Right lobe of liver (tissue), 6 donors: ENCODE measurements around the gene ASPDH. TPM values are rescaled to one million over a fixed set of nuclear protein-coding genes. Genes with fewer than 3 reads are reported as not detected.

Source experiments
- ATAC-seq, 4 donors: fragments of 200-7000 bp; cut with Tn5 transposase; one replicate each; pipeline ENCODE4 v1.9.1; 2020; ENCODE audit warnings: mild to moderate bottlenecking in 4 of 4, moderate library complexity in 4 of 4
- DNase-seq, 3 donors: peaks; one replicate each; pipeline ENCODE4 v3.0.0-alpha.2; 2020
- H3K27ac ChIP-seq, 3 donors: fragments of 200-600 bp; one replicate each; pipeline ENCODE4 v1.8.0; 2022
- H3K27me3 ChIP-seq, 2 donors: fragments of 200-600 bp; one replicate each; pipeline ENCODE4 v1.8.0; 2022
- H3K36me3 ChIP-seq, 4 donors: fragments of 200-600 bp; sonication (generic) in 1 of 4; one replicate each; pipeline versions ENCODE4 v1.5.1 to v1.8.0; 2017 to 2022; ENCODE audit warnings: control low read depth in 1 of 4
- H3K4me1 ChIP-seq, 4 donors: fragments of 200-600 bp; sonication (generic) in 1 of 4; one replicate each; pipeline versions ENCODE4 v1.5.1 to v1.8.0; 2017 to 2022; ENCODE audit warnings: control low read depth in 1 of 4
- H3K4me3 ChIP-seq, 3 donors: fragments of 200-600 bp; one replicate each; pipeline ENCODE4 v1.8.0; 2022
- H3K9me3 ChIP-seq, 4 donors: fragments of 200-600 bp; sonication (generic) in 1 of 4; one replicate each; pipeline versions ENCODE4 v1.5.1 to v1.8.0; 2017 to 2022; ENCODE audit warnings: control low read depth in 1 of 4
- POLR2A ChIP-seq: fragments of 450-650 bp; IDR thresholded peaks from one replicate; pipeline ENCODE4 v1.6.1; 2017; ENCODE audit warnings: antibody characterized with exemption, mild to moderate bottlenecking
- WGBS: methylation state at CpG from one replicate; pipeline ENCODE4 v1.1.6; 2018; ENCODE audit warnings: low coverage, low lambda C conversion rate; ENCODE audit not compliant: insufficient coverage; ENCODE audit errors: missing lambda C conversion rate; 5-methylcytosine and 5-hydroxymethylcytosine counted together
- intact Hi-C, 2 donors: fragments of 100-400 bp; cut with DNase I; formaldehyde crosslinking; loops; one replicate each; pipeline versions ENCODE4 v1.11.2 to v1.14.1; 2022
- total RNA-seq, 6 experiments: library from RNA; depleted of rRNA in 2 of 6; stranded (reverse); fragments of >200 nt in 2 of 6; fragmentation: NEBNext Ultra II Directional in 3 of 6; extraction: Animal tissue kit (Norgen Biotek cat#: 25700) in 3 of 6; gene quantifications; one replicate each; pipeline versions ENCODE4 v1.1.0 to v1.2.4, GENCODE V29; 2016 to 2023
- TF ChIP-seq, protein P1 (sequence below), 4 donors: fragments of 200-600 bp in 3 of 4; fragments of 450-650 bp in 1 of 4; IDR thresholded peaks; one replicate each; pipeline versions ENCODE4 v1.5.1 to v1.8.0; 2016 to 2022; ENCODE audit warnings: antibody characterized with exemption in 4 of 4, mild to moderate bottlenecking in 2 of 4
- donor health status: DM: no; HTN: yes; CAD: no.
- donor health status: DM: no; HTN: no; CAD: no.
- donor health status: DM: no; HTN: no; CAD: no.
- donor health status: DM: no; HTN: yes; CAD: no.
- donor health status: DM: no; HTN: yes; CAD: no.

ASPDH gene
- total RNA-seq, 6 experiments from 2014 or later = 22.1 to 67.8 (median 44.8) TPM

DNA sequence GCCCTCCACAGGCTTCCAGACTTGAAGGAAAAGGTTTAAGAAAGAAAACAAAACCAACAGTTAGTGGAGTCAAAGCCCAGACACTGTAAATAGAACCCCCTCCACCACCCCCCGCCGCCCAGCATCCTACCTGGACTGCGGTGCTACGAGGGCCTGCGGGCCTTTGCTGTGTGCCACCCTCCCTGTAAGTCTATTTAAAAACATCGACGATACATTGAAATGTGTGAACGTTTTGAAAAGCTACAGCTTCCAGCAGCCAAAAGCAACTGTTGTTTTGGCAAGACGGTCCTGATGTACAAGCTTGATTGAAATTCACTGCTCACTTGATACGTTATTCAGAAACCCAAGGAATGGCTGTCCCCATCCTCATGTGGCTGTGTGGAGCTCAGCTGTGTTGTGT lies 30.8 kb downstream of the ASPDH start:
- H3K9me3 ChIP-seq = no peaks in the 10 kb centered on the region
- H3K36me3 ChIP-seq = peaks cover 3 to 22% (median 7%) of the 10 kb centered on the region in 4 donors
- DNase-seq = no peak
- H3K27me3 ChIP-seq = no peaks in the 10 kb centered on the region
- ATAC-seq = no peak
- H3K27ac ChIP-seq = no peak overlapping the region
- WGBS = 76% methylated on average over 5 of the region's 10 CpGs
- no peak overlapping the region for H3K4me3 ChIP-seq
- H3K4me1 ChIP-seq = no peaks in the 10 kb centered on the region
- TF ChIP-seq POLR2A = no peak
- TF ChIP-seq, protein P1, sequence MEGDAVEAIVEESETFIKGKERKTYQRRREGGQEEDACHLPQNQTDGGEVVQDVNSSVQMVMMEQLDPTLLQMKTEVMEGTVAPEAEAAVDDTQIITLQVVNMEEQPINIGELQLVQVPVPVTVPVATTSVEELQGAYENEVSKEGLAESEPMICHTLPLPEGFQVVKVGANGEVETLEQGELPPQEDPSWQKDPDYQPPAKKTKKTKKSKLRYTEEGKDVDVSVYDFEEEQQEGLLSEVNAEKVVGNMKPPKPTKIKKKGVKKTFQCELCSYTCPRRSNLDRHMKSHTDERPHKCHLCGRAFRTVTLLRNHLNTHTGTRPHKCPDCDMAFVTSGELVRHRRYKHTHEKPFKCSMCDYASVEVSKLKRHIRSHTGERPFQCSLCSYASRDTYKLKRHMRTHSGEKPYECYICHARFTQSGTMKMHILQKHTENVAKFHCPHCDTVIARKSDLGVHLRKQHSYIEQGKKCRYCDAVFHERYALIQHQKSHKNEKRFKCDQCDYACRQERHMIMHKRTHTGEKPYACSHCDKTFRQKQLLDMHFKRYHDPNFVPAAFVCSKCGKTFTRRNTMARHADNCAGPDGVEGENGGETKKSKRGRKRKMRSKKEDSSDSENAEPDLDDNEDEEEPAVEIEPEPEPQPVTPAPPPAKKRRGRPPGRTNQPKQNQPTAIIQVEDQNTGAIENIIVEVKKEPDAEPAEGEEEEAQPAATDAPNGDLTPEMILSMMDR (IDR thresholded peaks at IDR 0.05) = no peak
- intact Hi-C loops = no loop called here

DNA sequence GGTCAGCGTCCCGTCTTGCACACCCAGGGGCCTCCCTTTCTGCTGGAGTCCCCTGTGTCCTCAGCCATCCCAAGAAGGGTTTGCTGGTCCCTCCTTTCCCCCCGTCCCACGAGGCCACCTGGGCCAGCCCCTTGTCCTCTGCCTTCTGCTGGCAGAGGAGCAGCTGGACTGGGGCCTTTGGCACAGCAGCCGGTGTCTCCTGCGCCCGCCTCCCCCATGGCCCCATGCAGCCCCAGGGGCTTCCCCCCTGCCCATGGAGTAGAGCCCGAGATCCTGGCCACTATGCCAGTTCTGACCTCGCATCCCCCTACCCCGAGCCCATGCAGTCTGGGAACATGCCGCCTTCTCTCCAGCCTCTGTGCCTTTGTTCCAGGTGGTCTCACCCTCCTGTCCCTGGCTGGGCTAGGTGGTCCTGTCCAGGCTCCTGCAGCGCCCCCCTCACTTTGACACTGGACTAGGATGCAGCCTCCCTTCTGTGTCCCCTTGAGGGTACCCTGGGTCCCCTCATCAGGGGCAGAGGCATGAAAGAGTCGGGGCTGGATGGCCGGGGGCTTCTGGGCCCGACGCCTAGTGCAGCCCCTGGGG lies 31.4 kb downstream of the ASPDH start:
- peaks cover 3 to 22% (median 7%) of the 10 kb centered on the region in 4 donors for H3K36me3 ChIP-seq
- 68% methylated on average over 7 of the region's 16 CpGs for WGBS

DNA sequence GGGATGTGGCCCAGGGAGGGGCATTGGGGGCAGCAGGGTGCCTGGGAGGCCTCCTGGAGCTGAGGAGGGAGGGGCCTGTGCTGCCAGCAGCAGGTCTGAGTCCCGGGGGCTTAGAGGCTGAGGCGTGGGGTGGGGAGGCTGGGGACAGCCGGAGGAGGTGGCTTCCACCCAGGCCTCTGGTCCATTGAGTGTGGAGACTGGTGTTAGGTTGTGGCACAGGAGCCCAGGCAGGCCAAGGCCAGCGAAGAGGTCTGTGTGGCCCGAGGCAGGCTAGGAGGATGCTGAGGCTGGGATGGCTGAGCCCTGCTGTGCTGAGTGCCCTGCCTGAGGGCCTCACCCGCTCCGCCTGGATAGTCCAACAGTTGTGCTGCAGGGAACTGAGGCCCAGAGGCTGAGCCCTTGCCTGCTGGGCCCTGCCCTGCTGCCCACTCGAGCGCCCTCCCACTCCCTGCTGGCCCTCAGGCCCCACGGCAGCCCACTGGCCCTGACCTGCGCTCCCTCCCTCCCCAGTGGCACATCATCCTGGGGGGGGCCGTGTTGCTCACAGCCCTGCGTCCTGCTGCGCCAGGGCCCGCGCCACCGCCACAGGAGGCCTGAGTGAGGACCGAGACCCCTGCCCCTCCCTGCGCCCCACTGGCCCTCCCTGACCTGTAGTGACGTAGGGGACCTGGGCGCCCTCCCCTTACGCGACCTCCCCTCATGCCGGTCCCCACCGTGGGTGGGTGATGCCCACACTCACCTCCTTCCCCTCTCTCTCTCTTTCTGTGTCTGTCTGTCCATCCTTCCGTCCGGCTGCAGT lies 32.2 kb downstream of the ASPDH start:
- Histone ChIP-seq H3K27me3 (no peaks in the 10 kb centered on the region), H3K36me3 (peaks cover 3 to 22% (median 7%) of the 10 kb centered on the region in 4 donors), H3K9me3 (no peaks in the 10 kb centered on the region), H3K4me1 (peaks cover 0 to 6% (median 0%) of the 10 kb centered on the region in 4 donors), H3K4me3 (no peak overlapping the region), H3K27ac (no peak overlapping the region)
- no peak for ATAC-seq
- 90% methylated on average over 7 of the region's 27 CpGs for WGBS
- TF ChIP-seq, protein P1 (IDR thresholded peaks at IDR 0.05) = no peak
- TF ChIP-seq POLR2A = no peak
- intact Hi-C loops = no loop called here
- peak in 1 of 3 donors; percentile 46 for DNase-seq

More for the DNA sequence above, 31.4 kb downstream of the ASPDH start:
- Histone ChIP-seq H3K4me3 (no peak overlapping the region), H3K27me3 (no peaks in the 10 kb centered on the region), H3K27ac (no peak overlapping the region), H3K9me3 (no peaks in the 10 kb centered on the region), H3K4me1 (peaks cover 0 to under 1% (median 0%) of the 10 kb centered on the region in 4 donors)
- intact Hi-C loops = no loop called here
- DNase-seq (peak in 1 of 3 donors; percentile 41), ATAC-seq (no peak)
- TF ChIP-seq, protein P1 (IDR thresholded peaks at IDR 0.05) = no peak
- no peak for TF ChIP-seq POLR2A

DNA sequence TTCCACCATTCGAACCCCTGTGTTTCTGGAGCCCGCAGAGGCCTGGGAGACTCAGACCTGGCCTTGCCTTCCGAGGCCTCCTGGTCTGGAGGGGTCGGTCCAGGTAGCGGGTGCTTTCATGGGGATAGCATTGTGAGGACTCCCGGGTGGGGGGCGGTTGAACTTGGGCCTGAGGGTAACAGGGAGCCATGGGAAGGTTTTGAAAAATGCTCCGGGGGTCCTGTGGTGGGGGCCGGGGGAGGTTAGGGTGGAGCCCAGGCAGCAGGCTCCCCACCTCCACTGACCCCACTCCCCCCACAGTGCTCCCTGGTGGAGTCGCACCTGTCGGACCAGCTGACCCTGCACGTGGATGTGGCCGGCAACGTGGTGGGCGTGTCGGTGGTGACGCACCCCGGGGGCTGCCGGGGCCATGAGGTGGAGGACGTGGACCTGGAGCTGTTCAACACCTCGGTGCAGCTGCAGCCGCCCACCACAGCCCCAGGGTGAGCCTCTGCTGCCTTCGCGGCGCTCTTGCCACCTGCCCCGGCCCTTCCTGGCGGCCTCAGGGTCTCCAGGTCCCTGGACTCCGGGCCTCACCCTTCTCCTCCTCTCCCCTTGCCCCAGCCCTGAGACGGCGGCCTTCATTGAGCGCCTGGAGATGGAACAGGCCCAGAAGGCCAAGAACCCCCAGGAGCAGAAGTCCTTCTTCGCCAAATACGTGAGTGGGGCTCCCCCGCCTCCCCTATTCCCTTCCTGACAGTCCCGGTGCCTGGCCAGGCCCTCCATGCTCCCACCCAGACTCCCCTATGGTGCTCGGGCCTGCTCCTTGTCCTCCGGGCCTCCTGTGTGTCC lies 33.2 kb downstream of the ASPDH start:
- WGBS = 74% methylated on average over 7 of the region's 37 CpGs
- no peak for TF ChIP-seq POLR2A
- TF ChIP-seq, protein P1 (IDR thresholded peaks at IDR 0.05) = no peak
- ATAC-seq (no peak), DNase-seq (peak in 1 of 3 donors; percentile 51)
- Histone ChIP-seq H3K27ac (no peak overlapping the region), H3K27me3 (no peaks in the 10 kb centered on the region), H3K4me3 (no peak overlapping the region), H3K36me3 (peaks cover 3 to 22% (median 7%) of the 10 kb centered on the region in 4 donors), H3K9me3 (no peaks in the 10 kb centered on the region), H3K4me1 (peaks cover 0 to 6% (median 2%) of the 10 kb centered on the region in 4 donors)
- intact Hi-C loops = no loop called here
